DMS53 treated with DMSO at 0.1 percent for 48 hours (cell line): ENCODE data around the gene RMDN2.
A peak's percentile ranks its signal among the peaks of the same experiment; 100 is the strongest.

ENCODE experiments used
- DNase-seq: peaks from one replicate; lab custom pipeline; 2025; ENCODE audit not compliant: unreplicated experiment; lab: John Stamatoyannopoulos, UW

The RMDN2 gene

DNA sequence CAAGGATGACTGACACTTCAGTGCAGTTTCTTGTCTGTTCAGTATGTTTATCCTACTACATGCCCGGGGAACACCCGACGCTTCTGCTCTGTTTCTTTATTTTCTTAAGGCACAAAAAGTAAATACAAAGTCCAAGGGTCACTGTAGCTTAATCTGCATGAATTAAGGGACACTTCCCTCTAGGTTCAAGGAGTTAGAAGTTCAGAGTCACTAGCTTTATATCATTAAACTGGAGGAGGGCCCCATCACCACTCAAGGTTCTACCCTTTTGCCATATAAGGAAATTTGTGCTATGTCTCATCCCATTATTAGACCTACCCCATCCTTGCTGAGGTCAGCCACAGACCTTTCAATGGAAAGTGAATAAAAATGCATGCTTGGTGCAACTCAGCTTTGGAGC is 27.6 kb upstream of the RMDN2 start:
- DNase-seq, result peak; percentile 13

DNA sequence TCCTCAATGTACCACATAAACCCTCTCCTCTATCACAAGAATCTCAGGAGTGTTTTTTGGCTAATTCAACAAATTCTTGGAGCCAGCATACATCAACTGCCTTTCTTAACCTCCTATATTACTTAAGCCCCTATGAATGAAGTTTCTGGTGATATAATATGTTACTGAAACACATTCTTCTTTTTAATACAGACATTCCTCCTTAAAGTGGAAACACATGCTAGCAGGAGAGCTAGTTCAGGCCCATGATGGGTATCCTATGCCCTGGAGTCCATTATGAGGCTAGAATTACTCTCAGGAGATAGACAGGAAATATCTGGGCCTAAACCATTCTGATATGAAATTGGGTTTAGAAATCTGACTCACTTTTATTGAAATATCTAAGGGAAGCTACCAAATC is 26.6 kb upstream of the RMDN2 start:
- DNase-seq, result no peak

DNA sequence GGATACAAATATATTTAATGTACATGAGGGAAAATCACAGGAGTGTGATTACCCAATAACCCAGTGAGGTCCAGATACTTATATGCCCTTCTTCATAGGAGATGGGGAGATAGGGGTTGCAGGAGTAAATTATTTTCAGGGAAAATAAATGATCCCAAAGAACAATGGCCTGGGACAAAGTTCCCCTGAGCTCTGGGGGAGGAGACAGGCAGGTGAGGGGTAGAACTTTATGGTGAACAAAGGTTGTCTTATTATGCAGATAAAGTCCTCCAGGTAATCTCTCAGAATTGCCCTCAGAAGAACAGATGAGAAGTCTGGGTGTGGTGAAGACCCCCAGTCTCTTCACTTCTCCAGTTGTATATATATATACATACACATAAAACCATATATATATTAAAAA is 22.1 kb upstream of the RMDN2 start:
- DNase-seq, result no peak

DNA sequence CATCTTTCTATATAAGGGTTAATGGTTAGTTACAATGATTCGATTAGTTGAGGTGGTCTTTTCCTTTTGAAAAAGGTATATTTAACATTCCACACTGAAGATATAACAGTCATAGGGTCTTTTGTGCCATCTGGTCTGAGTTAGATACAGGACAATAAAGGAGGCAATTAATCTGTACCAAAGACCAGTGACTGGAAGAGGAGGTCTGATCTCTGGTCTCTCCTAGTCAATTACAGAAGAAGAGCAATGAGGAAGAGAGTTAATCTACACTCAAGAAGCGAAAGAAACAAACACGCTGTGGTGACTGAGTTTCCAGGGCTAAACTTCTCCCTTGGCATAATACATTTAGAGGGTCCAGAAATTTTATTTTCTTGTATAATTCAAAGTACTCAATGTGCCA is 20.7 kb upstream of the RMDN2 start:
- DNase-seq, result no peak

GRCh38 chr2:37904993-37905392 is 20.1 kb upstream of the RMDN2 start:
- DNase-seq, result no peak

GRCh38 chr2:37906131-37906530 is 19.0 kb upstream of the RMDN2 start:
- no peak for DNase-seq

GRCh38 chr2:37907501-37908225 is 17.4 kb upstream of the RMDN2 start:
- no peak for DNase-seq

- no peak for DNase-seq
Observed at GRCh38 chr2:37911296-37911873, 13.7 kb upstream of the RMDN2 start.

GRCh38 chr2:37912056-37912455 is 13.0 kb upstream of the RMDN2 start:
- no peak for DNase-seq

DNA sequence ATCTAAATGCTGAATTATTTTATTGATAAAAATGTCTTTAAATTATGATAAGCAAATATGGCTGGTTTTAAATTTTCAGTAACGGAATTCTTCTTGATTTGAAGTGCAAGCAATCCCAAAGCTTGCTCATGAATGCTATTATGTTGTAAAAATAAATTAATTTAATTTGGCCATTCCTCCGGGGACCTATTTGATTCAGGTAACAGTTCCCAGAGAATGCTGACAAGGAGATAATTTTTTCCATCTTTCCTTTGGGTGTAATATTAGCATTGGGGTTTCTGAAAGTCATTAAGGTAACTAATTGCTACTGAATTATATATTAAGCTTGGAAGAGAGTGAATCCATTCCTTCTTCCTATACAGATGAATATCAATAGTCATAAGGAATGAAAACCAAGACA is 12.5 kb upstream of the RMDN2 start:
- DNase-seq, result no peak

DNA sequence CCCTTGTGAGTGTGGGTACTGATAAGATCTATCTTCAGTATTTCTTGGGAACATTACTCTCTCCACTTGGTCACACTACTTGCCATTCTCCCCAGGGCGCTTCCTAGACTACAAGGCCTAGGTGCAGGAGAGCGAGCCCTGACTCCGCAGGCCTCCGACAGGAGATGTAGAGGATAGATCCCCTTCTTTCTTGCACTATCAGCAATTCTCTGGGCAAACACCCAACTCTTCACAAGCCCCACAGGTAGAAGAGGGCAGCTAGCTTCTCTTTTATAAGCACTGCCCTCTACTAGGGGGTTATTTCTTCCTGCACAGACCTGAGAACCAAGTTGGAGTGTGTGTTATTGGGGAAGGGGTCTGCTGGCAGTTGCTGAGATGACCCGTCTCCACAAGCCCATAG is 10.7 kb upstream of the RMDN2 start:
- no peak for DNase-seq

GRCh38 chr2:37915773-37916172 is 9.3 kb upstream of the RMDN2 start:
- no peak for DNase-seq

GRCh38 chr2:37916512-37917082 is 8.5 kb upstream of the RMDN2 start:
- DNase-seq, result no peak

- DNase-seq, result no peak
Observed at GRCh38 chr2:37917281-37918228, 7.5 kb upstream of the RMDN2 start.

GRCh38 chr2:37918742-37919186 is 6.3 kb upstream of the RMDN2 start:
- no peak for DNase-seq

GRCh38 chr2:37919631-37920032 is 5.5 kb upstream of the RMDN2 start:
- no peak for DNase-seq

- DNase-seq, result no peak
Observed at GRCh38 chr2:37920570-37920969, 4.5 kb upstream of the RMDN2 start.

DNA sequence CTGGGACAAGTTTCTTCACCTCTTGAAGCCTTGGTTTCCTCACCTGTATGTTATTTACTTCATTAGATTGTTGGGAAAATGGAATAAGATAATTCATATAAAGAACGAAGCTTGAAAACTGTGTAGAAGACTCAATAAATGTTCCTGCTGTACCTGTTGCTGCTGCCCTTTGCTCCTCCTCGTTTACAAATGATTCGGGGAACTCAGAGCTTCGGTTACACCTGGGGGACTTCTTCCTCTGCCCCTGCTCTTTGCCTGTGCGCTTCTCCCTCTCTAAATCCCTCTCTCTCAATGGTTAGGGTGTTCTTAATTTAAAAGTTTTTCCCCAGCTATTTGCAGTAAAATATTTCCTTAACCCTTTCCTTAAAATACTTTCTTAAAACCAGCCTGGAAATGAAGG is 3.3 kb upstream of the RMDN2 start:
- no peak for DNase-seq

GRCh38 chr2:37923308-37924055 is 1.6 kb upstream of the RMDN2 start:
- no peak for DNase-seq

DNA sequence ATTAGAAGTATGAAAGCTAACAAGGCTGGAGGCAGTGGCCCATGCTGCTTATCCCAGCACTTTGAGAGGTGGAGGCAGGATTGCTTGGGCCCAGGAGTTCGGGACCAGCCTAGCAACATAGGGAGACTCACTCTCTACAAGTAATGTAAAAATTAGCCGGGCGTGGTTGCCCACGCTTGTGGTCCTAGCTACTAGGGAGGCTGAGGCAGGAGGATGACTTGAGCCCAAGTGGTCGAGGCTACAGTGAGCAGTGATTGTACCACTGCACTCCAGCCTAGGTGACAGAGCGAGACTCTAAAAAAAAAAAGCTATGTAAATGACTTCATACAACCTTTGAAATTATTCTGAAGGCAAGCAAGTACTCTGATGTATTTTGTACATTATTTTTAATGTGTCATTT is 1.5 kb downstream of the RMDN2 start:
- no peak for DNase-seq

GRCh38 chr2:37928377-37928776 is 3.3 kb downstream of the RMDN2 start:
- DNase-seq, result no peak
